Kidney (tissue), 14 donors: Measurements from ENCODE around the gene ZNF518B. TPM values are rescaled to one million over a fixed set of nuclear protein-coding genes. Genes with fewer than 3 reads are reported as not detected.

Source experiments
- DNase-seq, 5 donors: peaks; one replicate each; pipeline ENCODE4 v3.0.0-alpha.2; 2013 to 2020
- FAIRE-seq: peaks from 2 replicates; lab custom pipeline; 2012; peaks lifted over from hg19 to GRCh38; lab: Jason Lieb, UNC
- H3K27ac ChIP-seq, 2 donors: one replicate each; pipeline ENCODE4 v1.7.0; 2013; ENCODE audit warnings: low read depth in 2 of 2, low read length in 2 of 2, inconsistent platforms in 1 of 2
- H3K27me3 ChIP-seq: one replicate; pipeline ENCODE4 v1.7.1; 2013; ENCODE audit warnings: low read length, inconsistent platforms; ENCODE audit not compliant: control insufficient read depth, insufficient read depth
- H3K36me3 ChIP-seq, 3 donors: one replicate each; pipeline versions ENCODE4 v1.7.0 to v1.7.1; 2013; ENCODE audit warnings: low read length in 3 of 3, control low read depth in 1 of 3, inconsistent platforms in 1 of 3; ENCODE audit not compliant: insufficient read depth in 3 of 3, control insufficient read depth in 2 of 3
- H3K4me1 ChIP-seq, 3 donors: one replicate each; pipeline versions ENCODE4 v1.7.0 to v1.7.1; 2013; ENCODE audit warnings: low read length in 3 of 3, inconsistent platforms in 1 of 3, low read depth in 1 of 3; ENCODE audit not compliant: control insufficient read depth in 2 of 3, insufficient read depth in 2 of 3
- H3K4me3 ChIP-seq, 3 donors: one replicate each; pipeline versions ENCODE4 v1.7.0 to v1.8.1; 2013; ENCODE audit warnings: low read length in 3 of 3, control low read depth in 1 of 3, inconsistent platforms in 1 of 3
- H3K9ac ChIP-seq, 3 donors: one replicate each; pipeline versions ENCODE4 v1.7.0 to v1.7.1; 2013; ENCODE audit warnings: low read length in 3 of 3, control low read depth in 1 of 3, inconsistent platforms in 1 of 3
- H3K9me3 ChIP-seq, 3 donors: one replicate each; pipeline versions ENCODE4 v1.7.0 to v1.7.1; 2013; ENCODE audit warnings: low read length in 3 of 3, control low read depth in 1 of 3, inconsistent platforms in 1 of 3; ENCODE audit not compliant: control insufficient read depth in 2 of 3, insufficient read depth in 1 of 3
- CTCF ChIP-seq: IDR thresholded peaks from 3 replicates; pipeline ENCODE4 v1.5.1; 2012; ENCODE audit warnings: mild to moderate bottlenecking, moderate library complexity, borderline replicate concordance; ENCODE audit not compliant: insufficient read depth; ENCODE audit errors: extremely low read depth
- intact Hi-C: fragments of 100-400 bp; cut with DNase I; formaldehyde crosslinking; loops from one replicate; pipeline ENCODE4 v1.11.1; 2022
- polyA plus RNA-seq: library from polyadenylated mRNA; stranded (reverse); fragments of 350-450 nt; fragmentation: Illumina TruSeq; extraction: RNeasy Lipid Tissue Mini Kit (QIAGEN cat#74804); gene quantifications from one replicate; pipeline ENCODE4 v1.2.3, GENCODE V29; 2014; ENCODE audit warnings: low read depth, low replicate concordance; ENCODE audit not compliant: insufficient read depth
- total RNA-seq: library from RNA; stranded (reverse); fragmentation: NEBNext Ultra II Directional; extraction: Animal tissue kit (Norgen Biotek cat#: 25700); gene quantifications from one replicate; pipeline ENCODE4 v1.2.1, GENCODE V29; 2021
- donor health status: control.
- donor health status: control.
- donor health status: control.
- donor health status: control.
- donor health status: control.
- donor health status: DM: yes; HTN: yes; CAD: no.
- donor health status: Normal renal cell carcinoma (clear cell type).

ZNF518B gene
- total and polyA plus RNA-seq, 2 donors from 2014 or later: 3.7 to 19.7 TPM

- no peak overlapping the region for H3K27ac ChIP-seq
- TF ChIP-seq CTCF: no peak
- DNase-seq (no peak), FAIRE-seq (no peak)
- intact Hi-C loops: no loop called here
- H3K9ac ChIP-seq: no peak overlapping the region
- no peak overlapping the region for H3K4me3 ChIP-seq
- no peaks in the 10 kb centered on the region for H3K27me3 ChIP-seq
- H3K4me1 ChIP-seq: peaks cover 0 to 5% (median 5%) of the 10 kb centered on the region in 3 donors
- H3K9me3 ChIP-seq: no peaks in the 10 kb centered on the region
- H3K36me3 ChIP-seq: peaks cover 0 to 9% (median 0%) of the 10 kb centered on the region in 3 donors
Measured at GRCh38 chr4:10454726-10455125, 2.5 kb downstream of the ZNF518B start.

GRCh38 chr4:10454121-10454520 lies 3.1 kb downstream of the ZNF518B start:
- intact Hi-C loops: no loop called here
- DNase-seq (no peak), FAIRE-seq (no peak)
- TF ChIP-seq CTCF: no peak
- H3K27ac ChIP-seq: no peak overlapping the region
- no peaks in the 10 kb centered on the region for H3K27me3 ChIP-seq
- peaks cover 0 to 5% (median 5%) of the 10 kb centered on the region in 3 donors for H3K4me1 ChIP-seq
- no peak overlapping the region for H3K9ac ChIP-seq
- no peaks in the 10 kb centered on the region for H3K9me3 ChIP-seq
- H3K4me3 ChIP-seq: no peak overlapping the region
- H3K36me3 ChIP-seq: peaks cover 0 to 9% (median 0%) of the 10 kb centered on the region in 3 donors

GRCh38 chr4:10448991-10449390 lies 8.2 kb downstream of the ZNF518B start:
- Histone ChIP-seq H3K9me3 (peaks cover 2 to 10% (median 2%) of the 10 kb centered on the region in 3 donors), H3K27me3 (no peaks in the 10 kb centered on the region), H3K4me3 (no peak overlapping the region), H3K27ac (no peak overlapping the region), H3K36me3 (peaks cover 5 to 26% (median 10%) of the 10 kb centered on the region in 3 donors), H3K9ac (no peak overlapping the region), H3K4me1 (no peaks in the 10 kb centered on the region)
- DNase-seq: no peak
- intact Hi-C loops: no loop called here
- TF ChIP-seq CTCF: no peak
- no peak for FAIRE-seq

- Histone ChIP-seq H3K4me3 (no peak overlapping the region), H3K4me1 (no peaks in the 10 kb centered on the region), H3K9me3 (peaks cover 2 to 20% (median 2%) of the 10 kb centered on the region in 3 donors), H3K36me3 (peaks cover 5 to 16% (median 10%) of the 10 kb centered on the region in 3 donors), H3K9ac (no peak overlapping the region), H3K27me3 (no peaks in the 10 kb centered on the region), H3K27ac (no peak overlapping the region)
- FAIRE-seq (no peak), DNase-seq (no peak)
- intact Hi-C loops: no loop called here
- no peak for TF ChIP-seq CTCF
Measured at GRCh38 chr4:10442976-10443375, 14.2 kb downstream of the ZNF518B start.
